HFF-Myc (cell line): ENCODE results near the gene EGFLAM.

Experiments
- DNase-seq: peaks from one replicate; pipeline ENCODE4 v3.0.0-alpha.2; 2011; ENCODE audit warnings: low read depth; ENCODE audit errors: extremely low read depth
- H3K4me3 ChIP-seq: replicated peaks from 2 replicates; pipeline ENCODE4 v1.5.1; 2011; ENCODE audit warnings: low read depth, mild to moderate bottlenecking, control low read depth, low read length
- TF ChIP-seq, protein P1 (sequence below): IDR thresholded peaks from 2 replicates; pipeline ENCODE4 v1.5.1; 2012; ENCODE audit warnings: mild to moderate bottlenecking, low read depth, low read length, control low read depth; ENCODE audit errors: missing control alignments

The EGFLAM gene

DNA sequence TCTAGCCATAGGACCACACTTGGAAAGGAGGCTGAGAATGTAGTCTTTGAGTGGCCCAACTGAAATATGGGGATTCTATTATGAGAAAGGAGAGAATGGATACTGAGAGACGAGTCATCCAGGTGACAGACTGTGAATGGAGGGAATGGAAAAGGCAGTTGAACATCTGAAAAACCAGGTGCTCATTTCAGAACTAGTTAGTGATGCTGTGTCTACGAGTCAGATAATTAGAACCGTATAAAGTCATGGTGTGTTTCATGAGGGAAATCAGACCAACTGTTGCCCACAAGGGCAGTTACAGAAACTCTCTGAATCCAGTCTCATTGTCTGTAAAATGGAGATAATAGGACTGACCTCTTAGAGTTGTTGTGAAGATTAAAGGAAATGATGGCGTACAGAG lies 86.5 kb downstream of the EGFLAM start:
- no peak for DNase-seq
- TF ChIP-seq, protein P1, sequence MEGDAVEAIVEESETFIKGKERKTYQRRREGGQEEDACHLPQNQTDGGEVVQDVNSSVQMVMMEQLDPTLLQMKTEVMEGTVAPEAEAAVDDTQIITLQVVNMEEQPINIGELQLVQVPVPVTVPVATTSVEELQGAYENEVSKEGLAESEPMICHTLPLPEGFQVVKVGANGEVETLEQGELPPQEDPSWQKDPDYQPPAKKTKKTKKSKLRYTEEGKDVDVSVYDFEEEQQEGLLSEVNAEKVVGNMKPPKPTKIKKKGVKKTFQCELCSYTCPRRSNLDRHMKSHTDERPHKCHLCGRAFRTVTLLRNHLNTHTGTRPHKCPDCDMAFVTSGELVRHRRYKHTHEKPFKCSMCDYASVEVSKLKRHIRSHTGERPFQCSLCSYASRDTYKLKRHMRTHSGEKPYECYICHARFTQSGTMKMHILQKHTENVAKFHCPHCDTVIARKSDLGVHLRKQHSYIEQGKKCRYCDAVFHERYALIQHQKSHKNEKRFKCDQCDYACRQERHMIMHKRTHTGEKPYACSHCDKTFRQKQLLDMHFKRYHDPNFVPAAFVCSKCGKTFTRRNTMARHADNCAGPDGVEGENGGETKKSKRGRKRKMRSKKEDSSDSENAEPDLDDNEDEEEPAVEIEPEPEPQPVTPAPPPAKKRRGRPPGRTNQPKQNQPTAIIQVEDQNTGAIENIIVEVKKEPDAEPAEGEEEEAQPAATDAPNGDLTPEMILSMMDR, result no peak
- no peak overlapping the region for H3K4me3 ChIP-seq

DNA sequence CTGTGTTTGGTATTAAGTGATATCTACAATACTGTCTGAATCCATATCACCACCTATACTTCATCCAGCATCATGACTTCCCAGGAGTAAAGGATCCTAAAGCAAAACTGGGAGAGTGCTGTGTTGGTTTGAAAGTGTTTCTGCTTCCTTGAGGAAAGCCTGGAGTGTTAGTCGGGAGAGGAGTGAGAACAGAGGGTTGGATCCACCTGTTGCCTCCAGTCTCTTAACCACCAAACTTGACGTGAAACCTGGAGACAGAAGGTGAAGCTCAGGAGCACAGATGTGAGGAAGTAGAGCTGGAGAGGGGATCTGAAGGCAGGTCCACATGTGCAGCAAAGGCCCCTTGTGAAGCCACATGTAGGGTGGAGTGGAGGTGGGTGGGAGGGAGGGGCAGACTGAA lies 88.2 kb downstream of the EGFLAM start:
- no peak overlapping the region for H3K4me3 ChIP-seq

DNA sequence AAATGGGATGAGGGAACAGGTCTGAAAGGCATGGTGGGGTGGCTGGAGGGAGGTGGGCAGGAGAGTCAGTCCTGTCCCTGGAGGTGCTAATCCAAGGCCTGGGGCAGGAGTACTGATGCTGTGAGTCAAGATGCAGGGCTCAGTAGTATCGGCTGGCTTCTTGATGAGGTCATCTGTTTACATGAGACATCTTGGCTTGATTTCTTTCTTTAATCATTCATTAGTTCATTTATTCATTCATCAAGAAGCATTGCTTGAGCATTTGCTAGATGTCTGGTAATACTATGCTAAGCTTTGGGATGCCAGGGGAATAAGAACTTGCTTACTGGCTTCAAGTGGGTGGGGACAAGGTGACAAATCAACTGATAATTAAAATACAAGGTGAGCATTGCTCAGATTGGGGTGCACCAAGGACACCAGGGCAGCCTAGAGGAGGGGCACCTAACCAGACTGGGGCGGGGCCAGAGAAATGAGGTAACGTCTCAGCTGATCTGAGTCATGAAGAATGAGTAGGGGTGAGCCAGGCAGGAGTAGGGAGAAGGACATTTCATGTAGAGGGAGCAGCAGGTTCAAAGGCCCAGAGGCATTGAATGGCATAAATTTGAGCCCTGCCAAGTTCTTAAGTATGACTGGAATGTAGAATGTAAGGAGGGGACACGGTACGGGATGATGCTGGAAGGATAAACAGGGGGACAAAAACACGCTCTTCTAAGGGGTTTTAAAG lies 88.8 kb downstream of the EGFLAM start:
- TF ChIP-seq, protein P1, result no peak
- H3K4me3 ChIP-seq, result no peak overlapping the region
- DNase-seq, result no peak

More for the DNA sequence above, 88.2 kb downstream of the EGFLAM start:
- TF ChIP-seq, protein P1, result no peak
- DNase-seq, result no peak

DNA sequence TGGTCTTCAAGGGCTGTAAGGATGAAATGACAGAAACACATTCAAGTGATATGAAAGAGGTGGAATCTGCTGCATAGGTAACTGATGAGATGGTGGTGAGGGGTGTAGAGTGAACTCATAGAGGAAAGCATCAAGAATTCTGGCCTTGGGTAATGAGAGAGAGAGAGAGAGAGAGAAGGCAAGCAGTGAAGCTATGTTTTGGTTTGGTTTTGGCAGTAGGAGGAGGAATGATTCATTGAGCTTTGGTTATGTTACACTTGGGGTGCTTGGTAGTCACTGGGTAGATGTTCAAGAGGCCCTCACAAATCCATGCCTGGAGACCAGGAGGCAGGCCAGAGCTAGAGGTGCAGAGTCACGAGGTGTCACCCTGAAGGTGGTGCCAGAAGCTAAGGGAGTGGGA lies 89.5 kb downstream of the EGFLAM start:
- DNase-seq, result no peak
- TF ChIP-seq, protein P1, result no peak
- no peak overlapping the region for H3K4me3 ChIP-seq

DNA sequence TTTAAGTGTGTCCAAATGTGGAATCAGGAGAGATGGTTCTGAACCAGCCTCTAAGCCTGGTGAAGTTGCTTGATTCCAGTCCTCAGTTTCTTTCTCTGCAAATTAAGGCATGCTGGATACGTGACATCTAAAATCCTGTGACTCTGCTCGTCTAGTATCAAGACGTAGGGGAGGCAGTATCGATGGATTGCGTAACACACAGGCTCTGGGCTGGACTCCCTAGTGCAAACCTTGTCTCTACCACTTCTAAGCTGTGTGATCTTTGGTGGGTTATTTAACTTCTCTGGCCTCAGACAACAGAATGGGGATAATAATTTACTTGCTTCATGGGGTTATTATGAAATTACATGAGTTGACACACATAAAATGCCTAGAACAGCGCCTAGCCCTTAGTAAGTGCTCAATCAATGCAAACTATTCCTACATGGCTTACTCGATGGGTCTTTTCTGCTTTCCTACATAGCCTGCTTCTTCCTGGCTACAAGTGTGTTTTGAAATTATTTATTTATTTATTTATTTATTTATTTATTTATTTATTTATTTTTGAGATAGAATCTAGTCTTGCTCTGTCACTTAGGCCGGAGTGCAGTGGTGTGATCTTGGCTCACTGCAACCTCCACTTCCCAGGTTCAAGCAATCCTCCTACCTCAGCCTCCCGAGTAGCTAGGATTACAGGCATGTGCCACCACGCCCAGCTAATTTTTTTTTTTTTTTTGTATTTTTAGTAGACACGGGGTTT lies 102.1 kb downstream of the EGFLAM start:
- DNase-seq, result no peak
- TF ChIP-seq, protein P1, result no peak
- no peak overlapping the region for H3K4me3 ChIP-seq

DNA sequence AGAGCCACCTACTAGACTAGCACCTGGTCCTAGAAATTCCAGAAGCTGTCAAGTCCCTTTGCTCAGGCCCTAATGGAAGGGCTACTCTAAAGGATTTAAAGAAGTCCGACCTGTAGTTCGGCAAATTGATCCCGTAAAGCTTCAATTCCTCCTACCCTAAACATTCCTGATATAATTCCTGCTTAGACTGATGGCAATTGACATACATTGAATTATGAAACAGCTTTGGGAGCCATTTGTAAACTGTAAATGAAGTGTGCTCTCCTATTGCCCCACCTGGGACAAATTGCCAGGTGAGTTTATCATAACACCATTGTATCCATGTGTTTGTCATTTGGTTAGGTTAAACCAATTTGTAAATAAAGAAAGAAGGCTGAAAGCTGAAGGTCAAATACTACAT lies 104.4 kb downstream of the EGFLAM start:
- TF ChIP-seq, protein P1, result no peak
- H3K4me3 ChIP-seq, result no peak overlapping the region
- no peak for DNase-seq
